ENCODE results near the gene APC2. TPM values are rescaled to one million over a fixed set of nuclear protein-coding genes. Genes with fewer than 3 reads are reported as not detected.

The APC2 gene
- polyA plus RNA-seq, 1 donor (not counting 4 experiments of a cell fraction or from before 2014, with no cell fraction given) = 0.01 TPM

DNA sequence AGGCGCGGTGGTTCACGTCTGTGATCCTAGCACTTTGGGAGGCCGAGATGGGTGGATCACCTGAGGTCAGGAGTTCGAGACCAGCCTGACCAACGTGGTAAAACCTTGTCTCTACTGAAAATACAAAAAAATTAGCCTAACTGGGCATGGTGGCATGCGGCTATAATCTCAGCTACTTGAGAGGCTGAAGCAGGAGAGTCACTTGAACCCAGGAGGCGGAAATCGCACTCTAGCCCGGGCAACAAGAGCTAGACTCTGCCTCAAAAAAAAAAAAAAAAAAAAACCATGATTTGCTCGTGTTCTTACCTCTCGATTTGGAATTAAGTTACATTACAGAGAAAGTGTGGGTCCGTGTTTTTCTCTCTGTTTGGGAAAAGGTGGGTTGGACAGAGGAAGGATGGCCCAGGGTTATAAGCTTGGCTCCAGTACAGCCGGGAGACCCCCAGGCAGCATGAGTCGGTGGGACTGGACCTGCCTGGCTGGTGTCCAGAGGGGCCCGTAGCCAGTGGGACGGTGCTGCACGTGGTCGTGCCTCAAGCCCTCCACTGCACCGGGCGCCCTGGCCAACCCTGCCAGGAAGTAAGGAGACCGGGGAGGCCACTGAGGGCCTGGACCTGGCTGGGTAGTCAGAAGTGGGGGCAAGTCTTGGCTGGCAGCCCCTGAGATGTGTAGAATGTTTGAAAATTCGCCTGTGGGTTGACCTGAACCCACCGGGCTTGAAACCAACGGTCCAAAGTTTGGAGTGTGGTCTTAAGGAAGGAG is 8.1 kb upstream of the APC2 start:
- no peak overlapping the region for H3K4me2 ChIP-seq (ENCODE audit: control insufficient read depth, extremely low read depth, insufficient read depth, low read depth, low read length)
- no peak overlapping the region for H3K9ac ChIP-seq (ENCODE audit: control insufficient read depth, extremely low read depth, insufficient read depth, low read length)
- H3K27ac ChIP-seq (ENCODE audit: control insufficient read depth, insufficient read depth, low read length) = no peak overlapping the region
- H3K4me3 ChIP-seq (ENCODE audit: control insufficient read depth in 2 of 3, extremely low read depth in 1 of 3, insufficient read depth in 2 of 3, low read depth in 1 of 3, low read length in 3 of 3) = no peak overlapping the region
- no peaks in the 10 kb centered on the region for H3K9me3 ChIP-seq (ENCODE audit: control insufficient read depth, low read depth, low read length)
- peaks cover 14% of the 10 kb centered on the region for H3K27me3 ChIP-seq (ENCODE audit: control insufficient read depth, extremely low read depth, insufficient read depth, low read length)
- DNase-seq (ENCODE audit: low read depth, low spot score) (no peak), FAIRE-seq (no peak)
- TF ChIP-seq, protein P1, sequence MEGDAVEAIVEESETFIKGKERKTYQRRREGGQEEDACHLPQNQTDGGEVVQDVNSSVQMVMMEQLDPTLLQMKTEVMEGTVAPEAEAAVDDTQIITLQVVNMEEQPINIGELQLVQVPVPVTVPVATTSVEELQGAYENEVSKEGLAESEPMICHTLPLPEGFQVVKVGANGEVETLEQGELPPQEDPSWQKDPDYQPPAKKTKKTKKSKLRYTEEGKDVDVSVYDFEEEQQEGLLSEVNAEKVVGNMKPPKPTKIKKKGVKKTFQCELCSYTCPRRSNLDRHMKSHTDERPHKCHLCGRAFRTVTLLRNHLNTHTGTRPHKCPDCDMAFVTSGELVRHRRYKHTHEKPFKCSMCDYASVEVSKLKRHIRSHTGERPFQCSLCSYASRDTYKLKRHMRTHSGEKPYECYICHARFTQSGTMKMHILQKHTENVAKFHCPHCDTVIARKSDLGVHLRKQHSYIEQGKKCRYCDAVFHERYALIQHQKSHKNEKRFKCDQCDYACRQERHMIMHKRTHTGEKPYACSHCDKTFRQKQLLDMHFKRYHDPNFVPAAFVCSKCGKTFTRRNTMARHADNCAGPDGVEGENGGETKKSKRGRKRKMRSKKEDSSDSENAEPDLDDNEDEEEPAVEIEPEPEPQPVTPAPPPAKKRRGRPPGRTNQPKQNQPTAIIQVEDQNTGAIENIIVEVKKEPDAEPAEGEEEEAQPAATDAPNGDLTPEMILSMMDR (optimal IDR thresholded peaks at IDR 0.05 in 1 of 3, IDR thresholded peaks at IDR 0.05 in 1 of 3, conservative IDR thresholded peaks at IDR 0.05 in 1 of 3; ENCODE audit: extremely low read depth in 1 of 3, insufficient read depth in 2 of 3, low read length in 3 of 3) = no peak
- TF ChIP-seq EZH2 (IDR thresholded peaks at IDR 0.05; ENCODE audit: low read length) = no peak
- peaks cover 3% of the 10 kb centered on the region for H3K9me1 ChIP-seq (ENCODE audit: control insufficient read depth, extremely low read depth, insufficient read depth, low read length)
- dilution Hi-C loops (cut with MboI; ENCODE audit: extremely low pct_ligation_motif_present, low sequenced_read_pairs) = no loop called here
- H3K36me3 ChIP-seq (ENCODE audit: control insufficient read depth in 2 of 2, extremely low read depth in 1 of 2, insufficient read depth in 2 of 2, low read length in 2 of 2) = peaks cover 25 to 31% of the 10 kb centered on the region in 2 experiments
- H4K20me1 ChIP-seq (ENCODE audit: control insufficient read depth, extremely low read depth, insufficient read depth, low read length) = peaks cover 25% of the 10 kb centered on the region
- H3K79me2 ChIP-seq (ENCODE audit: control insufficient read depth, insufficient read depth, low read length) = peaks cover 38% of the 10 kb centered on the region
- peaks cover 18% of the 10 kb centered on the region for H3K4me1 ChIP-seq (ENCODE audit: control insufficient read depth, extremely low read depth, insufficient read depth, low read length)
- H2AFZ ChIP-seq (ENCODE audit: control insufficient read depth, low read length) = no peak overlapping the region

GRCh38 chr19:1445185-1445931 is 4.6 kb upstream of the APC2 start:
- Histone ChIP-seq H3K9ac (ENCODE audit: control insufficient read depth, extremely low read depth, insufficient read depth, low read length) (no peak overlapping the region), H4K20me1 (ENCODE audit: control insufficient read depth, extremely low read depth, insufficient read depth, low read length) (peaks cover 17% of the 10 kb centered on the region), H3K79me2 (ENCODE audit: control insufficient read depth, insufficient read depth, low read length) (peaks cover 16% of the 10 kb centered on the region), H3K36me3 (ENCODE audit: control insufficient read depth in 2 of 2, extremely low read depth in 1 of 2, insufficient read depth in 2 of 2, low read length in 2 of 2) (peaks cover 18 to 24% of the 10 kb centered on the region in 2 experiments), H3K9me1 (ENCODE audit: control insufficient read depth, extremely low read depth, insufficient read depth, low read length) (peaks cover 3% of the 10 kb centered on the region), H2AFZ (ENCODE audit: control insufficient read depth, low read length) (no peak overlapping the region), H3K4me2 (ENCODE audit: control insufficient read depth, extremely low read depth, insufficient read depth, low read depth, low read length) (peak overlapping the region; percentile 56), H3K9me3 (ENCODE audit: control insufficient read depth, low read depth, low read length) (no peaks in the 10 kb centered on the region), H3K27ac (ENCODE audit: control insufficient read depth, insufficient read depth, low read length) (no peak overlapping the region), H3K27me3 (ENCODE audit: control insufficient read depth, extremely low read depth, insufficient read depth, low read length) (peaks cover 47% of the 10 kb centered on the region), H3K4me3 (ENCODE audit: control insufficient read depth in 2 of 3, extremely low read depth in 1 of 3, insufficient read depth in 2 of 3, low read depth in 1 of 3, low read length in 3 of 3) (no peak overlapping the region), H3K4me1 (ENCODE audit: control insufficient read depth, extremely low read depth, insufficient read depth, low read length) (peaks cover 13% of the 10 kb centered on the region)
- DNase-seq (ENCODE audit: low read depth, low spot score) = no peak
- dilution Hi-C loops (cut with MboI; ENCODE audit: extremely low pct_ligation_motif_present, low sequenced_read_pairs) = no loop called here
- FAIRE-seq = no peak
- TF ChIP-seq, protein P1 (optimal IDR thresholded peaks at IDR 0.05 in 1 of 3, IDR thresholded peaks at IDR 0.05 in 1 of 3, conservative IDR thresholded peaks at IDR 0.05 in 1 of 3; ENCODE audit: extremely low read depth in 1 of 3, insufficient read depth in 2 of 3, low read length in 3 of 3) = peak; percentile 65 to 89 (median 76)
- peak; percentile 69 for TF ChIP-seq EZH2 (IDR thresholded peaks at IDR 0.05; ENCODE audit: low read length)
